GM21360 (cell line): ENCODE data around the gene NAV2.

Source experiments
- ATAC-seq: cut with Tn5 transposase; IDR thresholded peaks from one replicate; pipeline ENCODE4 v1.9.1; 2021; ENCODE audit warnings: mild to moderate bottlenecking, moderate library complexity; ENCODE audit not compliant: unreplicated experiment

The NAV2 gene

GRCh38 chr11:19774817-19775580 is 62.4 kb downstream of the NAV2 start:
- ATAC-seq = no peak

- no peak for ATAC-seq
Observed at GRCh38 chr11:19775622-19776021, 63.0 kb downstream of the NAV2 start.

GRCh38 chr11:19777039-19777376 is 64.4 kb downstream of the NAV2 start:
- peak; percentile 19 for ATAC-seq

GRCh38 chr11:19777377-19778102 is 64.9 kb downstream of the NAV2 start:
- ATAC-seq = peak; percentile 83

- no peak for ATAC-seq
Observed at GRCh38 chr11:19779740-19780139, 67.1 kb downstream of the NAV2 start.

GRCh38 chr11:19781351-19781750 is 68.7 kb downstream of the NAV2 start:
- no peak for ATAC-seq

GRCh38 chr11:19785265-19785664 is 72.6 kb downstream of the NAV2 start:
- ATAC-seq = no peak

GRCh38 chr11:19786644-19787043 is 74.0 kb downstream of the NAV2 start:
- ATAC-seq = no peak

- no peak for ATAC-seq
Observed at GRCh38 chr11:19788435-19788834, 75.8 kb downstream of the NAV2 start.

- ATAC-seq = no peak
Observed at GRCh38 chr11:19789245-19789644, 76.6 kb downstream of the NAV2 start.

GRCh38 chr11:19789835-19790710 is 77.4 kb downstream of the NAV2 start:
- no peak for ATAC-seq

- ATAC-seq = peak; percentile 76
Observed at GRCh38 chr11:19790831-19791552, 78.4 kb downstream of the NAV2 start.

GRCh38 chr11:19792510-19792909 is 79.9 kb downstream of the NAV2 start:
- ATAC-seq = no peak

GRCh38 chr11:19793326-19793725 is 80.7 kb downstream of the NAV2 start:
- no peak for ATAC-seq

GRCh38 chr11:19794161-19794560 is 81.5 kb downstream of the NAV2 start:
- no peak for ATAC-seq

GRCh38 chr11:19795082-19795481 is 82.4 kb downstream of the NAV2 start:
- no peak for ATAC-seq

GRCh38 chr11:19800162-19800561 is 87.5 kb downstream of the NAV2 start:
- ATAC-seq = no peak

GRCh38 chr11:19800714-19801519 is 88.3 kb downstream of the NAV2 start:
- no peak for ATAC-seq

GRCh38 chr11:19802773-19803293 is 90.2 kb downstream of the NAV2 start:
- ATAC-seq = no peak

- no peak for ATAC-seq
Observed at GRCh38 chr11:19803506-19803998, 90.9 kb downstream of the NAV2 start.
